ENCODE measurements around the gene THAP8. TPM values are rescaled to one million over a fixed set of nuclear protein-coding genes. Genes with fewer than 3 reads are reported as not detected.

THAP8 gene
- polyA plus RNA-seq, 1 experiment = 3.9 TPM

DNA sequence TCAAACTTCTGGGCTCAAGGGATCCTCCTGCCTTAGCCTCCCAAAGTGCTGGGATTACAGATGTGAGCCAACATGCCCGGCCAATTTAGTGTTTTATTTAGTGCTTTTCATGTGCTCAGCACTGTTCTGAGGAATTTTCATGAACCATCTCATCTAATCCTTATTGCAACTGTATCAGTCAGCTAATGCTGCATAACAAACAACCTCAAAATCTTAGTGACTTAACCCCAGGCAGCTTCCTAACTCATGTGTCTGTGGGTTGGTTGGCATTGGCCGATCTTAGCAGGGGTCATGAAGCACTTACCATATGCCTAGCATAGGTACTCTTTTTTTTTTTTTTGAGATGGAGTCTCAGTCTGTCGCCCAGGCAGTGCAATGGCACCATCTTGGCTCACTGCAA lies 65.3 kb downstream of the THAP8 start:
- H3K27ac ChIP-seq (ENCODE audit: low read depth, low read length) = no peak overlapping the region
- CTCF ChIA-PET = no interaction called here
- peaks cover 3% of the 10 kb centered on the region; the same call in 1 of the 2 replicates for H3K9me3 ChIP-seq (ENCODE audit: control insufficient read depth, insufficient read depth, low read length)
- POLR2A ChIA-PET = no interaction called here
- H3K4me3 ChIP-seq (ENCODE audit: low read depth, low read length) = no peak overlapping the region
- H3K27me3 ChIP-seq (ENCODE audit: control insufficient read depth, insufficient read depth, low read length) = peaks cover 23% of the 10 kb centered on the region
- no peak for DNase-seq (ENCODE audit: low read depth, low spot score)
- TF ChIP-seq, protein P1, sequence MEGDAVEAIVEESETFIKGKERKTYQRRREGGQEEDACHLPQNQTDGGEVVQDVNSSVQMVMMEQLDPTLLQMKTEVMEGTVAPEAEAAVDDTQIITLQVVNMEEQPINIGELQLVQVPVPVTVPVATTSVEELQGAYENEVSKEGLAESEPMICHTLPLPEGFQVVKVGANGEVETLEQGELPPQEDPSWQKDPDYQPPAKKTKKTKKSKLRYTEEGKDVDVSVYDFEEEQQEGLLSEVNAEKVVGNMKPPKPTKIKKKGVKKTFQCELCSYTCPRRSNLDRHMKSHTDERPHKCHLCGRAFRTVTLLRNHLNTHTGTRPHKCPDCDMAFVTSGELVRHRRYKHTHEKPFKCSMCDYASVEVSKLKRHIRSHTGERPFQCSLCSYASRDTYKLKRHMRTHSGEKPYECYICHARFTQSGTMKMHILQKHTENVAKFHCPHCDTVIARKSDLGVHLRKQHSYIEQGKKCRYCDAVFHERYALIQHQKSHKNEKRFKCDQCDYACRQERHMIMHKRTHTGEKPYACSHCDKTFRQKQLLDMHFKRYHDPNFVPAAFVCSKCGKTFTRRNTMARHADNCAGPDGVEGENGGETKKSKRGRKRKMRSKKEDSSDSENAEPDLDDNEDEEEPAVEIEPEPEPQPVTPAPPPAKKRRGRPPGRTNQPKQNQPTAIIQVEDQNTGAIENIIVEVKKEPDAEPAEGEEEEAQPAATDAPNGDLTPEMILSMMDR (IDR thresholded peaks at IDR 0.05; ENCODE audit: low read depth, low read length) = no peak

DNA sequence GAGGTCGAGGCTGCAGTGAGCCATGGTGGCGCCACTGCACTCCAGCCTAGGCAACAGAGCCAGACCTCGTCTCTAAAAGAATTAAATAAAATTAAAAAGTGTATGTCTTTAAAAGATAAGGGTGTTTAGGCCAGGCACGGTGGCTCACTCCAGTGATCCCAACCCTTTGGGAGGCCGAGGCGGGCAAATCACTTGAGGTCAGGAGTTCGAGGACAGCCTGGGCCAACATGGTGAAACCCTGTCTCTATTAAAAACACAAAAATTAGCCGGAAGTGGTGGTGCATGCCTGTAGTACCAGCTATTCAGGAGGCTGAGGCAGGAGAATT lies 66.6 kb downstream of the THAP8 start:
- ChIA-PET CTCF (interaction anchor here (0.6 kb wide), 1 partner anchor 203 kb away, joined by 3 read pairs; no protein-coding TSS in a partner anchor), POLR2A (no interaction called here)
- DNase-seq (ENCODE audit: low read depth, low spot score) = no peak
- Histone ChIP-seq H3K9me3 (ENCODE audit: control insufficient read depth, insufficient read depth, low read length) (peaks cover 3% of the 10 kb centered on the region; the same call in 1 of the 2 replicates), H3K4me3 (ENCODE audit: low read depth, low read length) (no peak overlapping the region), H3K27ac (ENCODE audit: low read depth, low read length) (no peak overlapping the region), H3K27me3 (ENCODE audit: control insufficient read depth, insufficient read depth, low read length) (peaks cover 20% of the 10 kb centered on the region)
- TF ChIP-seq, protein P1 (IDR thresholded peaks at IDR 0.05; ENCODE audit: low read depth, low read length) = no peak

DNA sequence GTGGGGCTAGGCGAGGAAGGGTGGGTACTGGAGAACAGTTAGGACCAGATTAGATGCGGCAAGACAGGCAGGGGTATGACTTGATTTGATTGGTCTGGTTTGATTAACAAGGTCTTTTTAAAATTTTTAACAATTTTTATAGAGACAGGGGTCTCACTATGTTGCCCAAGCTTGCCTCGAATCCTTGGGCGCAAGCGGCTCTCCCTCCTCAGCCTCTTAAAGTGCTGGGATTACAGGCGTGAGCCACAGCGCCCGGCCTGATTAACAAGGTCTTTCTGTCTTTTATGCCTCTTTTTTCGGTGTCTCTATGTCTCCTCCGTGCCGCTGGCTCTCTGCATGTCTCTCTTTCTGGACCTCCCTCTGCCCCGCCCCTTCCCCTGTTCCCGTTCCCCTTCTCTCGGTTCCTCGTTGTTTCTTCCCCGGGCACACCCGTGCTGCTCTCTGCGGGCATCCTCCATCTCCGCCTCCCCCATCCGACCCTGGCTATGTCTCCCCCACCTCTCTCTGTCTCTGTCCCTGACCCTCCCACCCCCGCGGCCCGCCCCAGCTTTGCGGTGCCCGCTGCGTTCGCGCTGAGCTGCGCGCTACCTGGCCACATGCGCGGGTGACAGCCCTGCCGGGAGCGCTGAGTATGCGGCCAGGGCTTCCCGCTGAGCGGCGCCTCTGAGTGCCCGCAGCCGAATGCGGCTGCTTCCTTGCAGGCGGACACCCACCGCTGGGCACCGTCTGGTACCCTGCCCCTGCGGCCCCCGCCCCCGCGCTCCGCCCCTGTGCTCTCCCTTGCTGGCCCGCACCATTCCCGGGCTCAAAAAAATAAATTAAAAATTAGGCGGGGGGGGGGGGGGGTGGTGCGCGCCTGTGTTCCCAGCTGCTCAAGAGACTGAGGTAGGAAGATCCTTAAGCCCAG lies 67.2 kb downstream of the THAP8 start:
- no peak overlapping the region for H3K27ac ChIP-seq (ENCODE audit: low read depth, low read length)
- no peak for DNase-seq (ENCODE audit: low read depth, low spot score)
- POLR2A ChIA-PET = no interaction called here
- H3K27me3 ChIP-seq (ENCODE audit: control insufficient read depth, insufficient read depth, low read length) = peaks cover 20% of the 10 kb centered on the region
- H3K4me3 ChIP-seq (ENCODE audit: low read depth, low read length) = peak overlapping the region; percentile 36
- TF ChIP-seq, protein P1 (IDR thresholded peaks at IDR 0.05; ENCODE audit: low read depth, low read length) = no peak
- peaks cover 3% of the 10 kb centered on the region; the same call in 1 of the 2 replicates for H3K9me3 ChIP-seq (ENCODE audit: control insufficient read depth, insufficient read depth, low read length)
- CTCF ChIA-PET = no interaction called here

DNA sequence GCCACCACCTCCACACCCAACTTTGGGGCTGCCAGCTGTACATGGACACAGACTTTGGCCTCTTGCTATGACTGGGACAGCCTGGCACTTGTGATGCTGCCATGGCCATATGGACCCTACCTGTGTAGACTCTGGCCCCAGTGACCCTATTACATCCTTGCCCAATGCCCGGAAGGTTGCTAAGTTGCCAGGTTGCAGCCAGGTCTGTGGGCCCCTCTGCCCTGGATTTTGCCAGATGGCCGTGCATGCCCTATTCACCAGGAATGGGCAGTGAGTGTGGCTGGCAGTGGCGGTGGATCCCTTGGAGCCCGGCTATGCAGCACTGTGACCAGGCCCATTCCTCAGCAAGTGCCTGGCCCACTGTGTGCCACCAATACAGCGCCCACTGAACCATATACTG lies 68.0 kb downstream of the THAP8 start:
- Histone ChIP-seq H3K4me3 (ENCODE audit: low read depth, low read length) (no peak overlapping the region), H3K27me3 (ENCODE audit: control insufficient read depth, insufficient read depth, low read length) (peaks cover 19% of the 10 kb centered on the region), H3K27ac (ENCODE audit: low read depth, low read length) (no peak overlapping the region), H3K9me3 (ENCODE audit: control insufficient read depth, insufficient read depth, low read length) (peaks cover 3% of the 10 kb centered on the region; the same call in 1 of the 2 replicates)
- CTCF ChIA-PET = no interaction called here
- POLR2A ChIA-PET = no interaction called here
- no peak for DNase-seq (ENCODE audit: low read depth, low spot score)
- TF ChIP-seq, protein P1 (IDR thresholded peaks at IDR 0.05; ENCODE audit: low read depth, low read length) = no peak

Other genes starting within 250 kb of the THAP8 start
- not detected in 2 replicates for gene PRODH2, start 241.4 kb downstream of the THAP8 start, polyA plus RNA-seq (2011; rRNA removed)
- not detected in 2 replicates for gene NPHS1, start 201.8 kb downstream of the THAP8 start, polyA plus RNA-seq (2011; rRNA removed)
- gene KIRREL2, start 197.4 kb downstream of the THAP8 start, polyA plus RNA-seq (2011; rRNA removed) = not detected in 2 replicates
- gene APLP1, start 185.7 kb downstream of the THAP8 start, polyA plus RNA-seq (2011; rRNA removed) = 6.8 and 10.9 TPM in 2 replicates
- gene NFKBID, start 153.7 kb downstream of the THAP8 start, polyA plus RNA-seq (2011; rRNA removed) = 1.5 and 2.3 TPM in 2 replicates
- 0.31 and 0.42 TPM in 2 replicates for gene HCST, start 151.8 kb downstream of the THAP8 start, polyA plus RNA-seq (2011; rRNA removed)
- gene TYROBP, start 146.0 kb downstream of the THAP8 start, polyA plus RNA-seq (2011; rRNA removed) = not detected in 2 replicates
- gene LRFN3, start 117.9 kb downstream of the THAP8 start, polyA plus RNA-seq (2011; rRNA removed) = 0.69 and 1.1 TPM in 2 replicates
- gene SDHAF1, start 59.1 kb downstream of the THAP8 start, polyA plus RNA-seq (2011; rRNA removed) = 7.5 and 8.3 TPM in 2 replicates
- gene SYNE4, start 45.5 kb downstream of the THAP8 start, polyA plus RNA-seq (2011; rRNA removed) = 0.07 and 0.14 TPM in 2 replicates
- 20.7 and 21.2 TPM in 2 replicates for gene ALKBH6, start 40.1 kb downstream of the THAP8 start, polyA plus RNA-seq (2011; rRNA removed)
- gene CLIP3, start 21.4 kb downstream of the THAP8 start, polyA plus RNA-seq (2011; rRNA removed) = 18.1 and 29.4 TPM in 2 replicates
- gene WDR62, start 612 bp upstream of the THAP8 start, polyA plus RNA-seq (2011; rRNA removed) = 1.1 and 1.2 TPM in 2 replicates
- gene OVOL3, start 56.9 kb upstream of the THAP8 start, polyA plus RNA-seq (2011; rRNA removed) = not detected in 2 replicates
- gene POLR2I, start 60.6 kb upstream of the THAP8 start, polyA plus RNA-seq (2011; rRNA removed) = 37.7 and 62.9 TPM in 2 replicates
- gene TBCB, start 61.2 kb upstream of the THAP8 start, polyA plus RNA-seq (2011; rRNA removed) = 186 and 204 TPM in 2 replicates
- gene CAPNS1, start 85.8 kb upstream of the THAP8 start, polyA plus RNA-seq (2011; rRNA removed) = 895 and 966 TPM in 2 replicates
- 6.8 and 15.0 TPM in 2 replicates for gene COX7A1, start 98.2 kb upstream of the THAP8 start, polyA plus RNA-seq (2011; rRNA removed)
- 3.3 and 3.4 TPM in 2 replicates for gene ZNF565, start 160.4 kb upstream of the THAP8 start, polyA plus RNA-seq (2011; rRNA removed)
- gene ZNF146, start 160.8 kb upstream of the THAP8 start, polyA plus RNA-seq (2011; rRNA removed) = 82.2 and 107 TPM in 2 replicates